ENCODE measurements around the gene HYAL3.

DNA sequence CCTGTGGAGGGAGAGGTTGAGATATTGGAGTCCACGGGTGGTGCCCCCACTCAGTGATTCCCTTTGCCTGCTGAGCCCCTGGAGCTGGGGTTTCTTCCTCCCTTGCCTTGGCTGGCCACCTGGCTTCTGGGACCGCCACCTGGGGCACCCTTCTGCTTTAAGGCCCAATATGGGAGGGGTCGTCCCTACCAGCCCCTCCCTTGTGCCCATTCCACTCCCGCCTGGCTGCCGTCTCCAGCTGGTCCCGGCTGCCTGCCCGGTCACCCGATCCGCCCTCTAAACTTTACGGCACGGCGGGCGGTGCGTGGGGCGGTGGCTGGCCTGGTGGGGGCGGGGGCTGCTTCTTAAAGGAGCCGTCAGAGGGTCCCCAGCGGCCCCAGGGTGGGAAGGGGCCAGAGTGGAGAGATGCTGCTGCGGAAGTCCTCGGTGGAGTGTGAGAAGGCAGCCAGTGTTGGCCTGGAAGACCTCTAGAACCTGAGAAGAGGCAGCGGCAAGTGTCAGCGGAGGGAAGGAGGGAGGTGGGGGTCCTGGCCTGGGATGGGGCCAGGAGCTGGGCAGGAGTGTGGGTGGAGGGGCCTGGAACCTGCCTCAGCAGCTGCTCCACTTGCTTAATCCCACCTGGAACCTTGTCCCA lies 31.8 kb downstream of the HYAL3 start:
- TF ChIP-seq, protein P1, sequence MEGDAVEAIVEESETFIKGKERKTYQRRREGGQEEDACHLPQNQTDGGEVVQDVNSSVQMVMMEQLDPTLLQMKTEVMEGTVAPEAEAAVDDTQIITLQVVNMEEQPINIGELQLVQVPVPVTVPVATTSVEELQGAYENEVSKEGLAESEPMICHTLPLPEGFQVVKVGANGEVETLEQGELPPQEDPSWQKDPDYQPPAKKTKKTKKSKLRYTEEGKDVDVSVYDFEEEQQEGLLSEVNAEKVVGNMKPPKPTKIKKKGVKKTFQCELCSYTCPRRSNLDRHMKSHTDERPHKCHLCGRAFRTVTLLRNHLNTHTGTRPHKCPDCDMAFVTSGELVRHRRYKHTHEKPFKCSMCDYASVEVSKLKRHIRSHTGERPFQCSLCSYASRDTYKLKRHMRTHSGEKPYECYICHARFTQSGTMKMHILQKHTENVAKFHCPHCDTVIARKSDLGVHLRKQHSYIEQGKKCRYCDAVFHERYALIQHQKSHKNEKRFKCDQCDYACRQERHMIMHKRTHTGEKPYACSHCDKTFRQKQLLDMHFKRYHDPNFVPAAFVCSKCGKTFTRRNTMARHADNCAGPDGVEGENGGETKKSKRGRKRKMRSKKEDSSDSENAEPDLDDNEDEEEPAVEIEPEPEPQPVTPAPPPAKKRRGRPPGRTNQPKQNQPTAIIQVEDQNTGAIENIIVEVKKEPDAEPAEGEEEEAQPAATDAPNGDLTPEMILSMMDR (conservative IDR thresholded peaks at IDR 0.05; ENCODE audit: low read length), result no peak
- TF ChIP-seq EZH2phosphoT487 (IDR thresholded peaks at IDR 0.05; ENCODE audit: borderline replicate concordance, low read depth, low read length), result no peak
